ENCODE data around the gene LRRC61. TPM values are rescaled to one million over a fixed set of nuclear protein-coding genes. Genes with fewer than 3 reads are reported as not detected.

LRRC61 gene
- polyA plus RNA-seq, 1 of the 3 experiments (the other 2 are of a cell fraction) = 0.99 TPM

- no peak for TF ChIP-seq TEAD4 (IDR thresholded peaks at IDR 0.05; ENCODE audit: borderline replicate concordance, insufficient read depth)
- no peak for TF ChIP-seq RAD21 (IDR thresholded peaks at IDR 0.05; ENCODE audit: low read length)
- POLR2A ChIA-PET = interaction anchor here (0.8 kb wide), 1 partner anchor 40 kb away, joined by 4 read pairs; a partner anchor contains a TSS
- CTCF ChIA-PET = interaction anchor here (0.9 to 7.4 kb wide), 8 partner anchors 9 to 80 kb away, joined by 3 to 57 read pairs (median 3); no protein-coding TSS in a partner anchor
- Histone ChIP-seq H3K4me3 (ENCODE audit: low read depth in 2 of 2, low read length in 1 of 2) (no peak overlapping the region), H3K9ac (no peak overlapping the region), H3F3A (replicated peaks; ENCODE audit: insufficient read depth) (peaks cover 10% of the 10 kb centered on the region), H3K27me3 (ENCODE audit: insufficient read depth) (no peaks in the 10 kb centered on the region), H3K9me3 (no peaks in the 10 kb centered on the region), H3K9me2 (no peaks in the 10 kb centered on the region), H2AFZ (ENCODE audit: low read depth) (no peak overlapping the region), H3K79me2 (ENCODE audit: insufficient read depth) (peaks cover 23% of the 10 kb centered on the region), H3K27ac (ENCODE audit: low read depth in 2 of 2, low read length in 1 of 2) (no peak overlapping the region), H3K4me2 (no peak overlapping the region), H3K4me1 (ENCODE audit: control insufficient read depth in 1 of 2, insufficient read depth in 2 of 2, low read depth in 1 of 2, low read length in 1 of 2) (peaks cover 23 to 24% of the 10 kb centered on the region in 2 experiments), H4K20me1 (ENCODE audit: insufficient read depth) (no peaks in the 10 kb centered on the region), H3K36me3 (replicated peaks in 1 of 2; ENCODE audit: control insufficient read depth in 1 of 2, insufficient read depth in 2 of 2, low read length in 1 of 2) (peaks cover 0 to 6% of the 10 kb centered on the region in 2 experiments)
- 82% methylated on average over 5 of the region's 5 CpGs for WGBS (ENCODE audit: low lambda C conversion rate)
- DNase-seq = no peak
Measured at GRCh38 chr7:150365673-150366398, 42.7 kb downstream of the LRRC61 start.

GRCh38 chr7:150367677-150368095 lies 44.5 kb downstream of the LRRC61 start:
- peak overlapping the region; percentile 70 to 77 for H3K4me3 ChIP-seq (ENCODE audit: low read depth in 2 of 2, low read length in 1 of 2)
- H3K4me2 ChIP-seq = peak overlapping the region; percentile 96
- H3K36me3 ChIP-seq (replicated peaks in 1 of 2; ENCODE audit: control insufficient read depth in 1 of 2, insufficient read depth in 2 of 2, low read length in 1 of 2) = peaks cover 0 to 25% of the 10 kb centered on the region in 2 experiments
- H3K9me2 ChIP-seq = no peaks in the 10 kb centered on the region
- no peaks in the 10 kb centered on the region for H4K20me1 ChIP-seq (ENCODE audit: insufficient read depth)
- POLR2A ChIA-PET = interaction anchor here (1.3 to 3.1 kb wide), 8 partner anchors 11 to 45 kb away, joined by 3 to 43 read pairs (median 11); partner anchors contain the start of genes ACTR3C, LRRC61 and ZNF775
- H3K4me1 ChIP-seq (ENCODE audit: control insufficient read depth in 1 of 2, insufficient read depth in 2 of 2, low read depth in 1 of 2, low read length in 1 of 2) = peaks cover 23 to 26% of the 10 kb centered on the region in 2 experiments
- peak overlapping the region; percentile 100 for H2AFZ ChIP-seq (ENCODE audit: low read depth)
- CTCF ChIA-PET = interaction anchor here (0.7 to 7.4 kb wide), 7 partner anchors 11 to 644 kb away, joined by 3 to 57 read pairs (median 3); partner anchors contain the start of gene ZNF775
- H3K9me3 ChIP-seq = no peaks in the 10 kb centered on the region
- TF ChIP-seq YY1 (IDR thresholded peaks at IDR 0.05; ENCODE audit: low read depth) (no peak), TCF12 (IDR thresholded peaks at IDR 0.05) (peak; percentile 15; the same call in 1 of the 2 replicates), ELF1 (IDR thresholded peaks at IDR 0.05) (0 out of 2 replicates have a peak, but pooled peaks have one; percentile 16), FOSL2 (IDR thresholded peaks at IDR 0.05; ENCODE audit: borderline replicate concordance, low read depth) (peak; percentile 23; the same call in 1 of the 2 replicates)
- no peak for DNase-seq
- 66% methylated on average over 8 of the region's 8 CpGs for WGBS (ENCODE audit: low lambda C conversion rate)
- peaks cover 38% of the 10 kb centered on the region for H3K79me2 ChIP-seq (ENCODE audit: insufficient read depth)
- H3K27ac ChIP-seq (ENCODE audit: low read depth in 2 of 2, low read length in 1 of 2) = peak overlapping the region; percentile 72 to 96
- H3K27me3 ChIP-seq (ENCODE audit: insufficient read depth) = no peaks in the 10 kb centered on the region
- peaks cover 10% of the 10 kb centered on the region for H3F3A ChIP-seq (replicated peaks; ENCODE audit: insufficient read depth)
- peak overlapping the region; percentile 93 for H3K9ac ChIP-seq

DNA sequence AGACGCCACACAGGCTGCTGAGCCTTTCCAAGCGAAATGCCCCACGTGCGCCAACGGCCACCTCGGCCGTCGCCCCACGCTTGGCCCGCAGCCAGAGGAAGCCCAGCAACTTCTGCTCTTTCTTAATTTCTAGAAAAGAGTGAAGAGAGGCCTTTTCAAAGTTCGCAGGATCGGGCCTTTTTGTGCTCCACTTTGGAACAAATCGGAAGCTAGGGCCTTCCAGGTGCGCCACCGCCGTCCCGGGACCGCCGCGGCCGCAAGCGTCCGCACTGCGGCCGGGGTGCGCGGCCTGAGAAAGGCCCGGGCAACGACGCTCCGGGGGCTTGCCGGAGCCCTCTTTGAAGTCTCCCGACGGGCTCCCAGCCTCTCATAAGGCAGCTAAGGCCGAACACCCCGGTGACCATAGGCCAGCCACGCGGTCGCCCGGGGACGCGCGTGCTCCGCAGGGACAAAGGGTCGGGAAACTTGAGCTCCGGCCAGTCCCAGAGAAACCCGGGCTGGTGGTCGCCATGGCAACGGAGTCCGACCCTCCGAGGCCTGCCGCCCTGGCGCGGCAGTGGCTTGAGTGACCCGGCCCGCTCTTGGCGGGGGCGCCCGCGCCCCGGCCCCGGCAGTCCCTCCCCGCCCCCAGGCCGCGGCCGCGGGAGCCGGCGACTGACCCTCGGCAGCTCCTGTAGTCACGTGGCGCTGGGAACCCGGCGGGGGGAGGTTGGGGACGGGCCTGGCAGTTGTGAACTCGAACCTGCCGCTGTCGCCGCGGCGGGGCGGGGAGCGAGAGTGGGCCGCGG lies 45.1 kb downstream of the LRRC61 start, which contains the start of gene REPIN1:
REPIN1 (plus strand) TSS at position 727 of the 788 bp plus-strand sequence. CDS start 890 bp downstream, outside the sequence.
- Histone ChIP-seq H3K4me2 (peak within 1 kb of the TSS; percentile 96), H3K9me2 (no peaks in the 10 kb centered on the region), H3K4me3 (ENCODE audit: low read depth in 2 of 2, low read length in 1 of 2) (peak within 1 kb of the TSS; percentile 70 to 77), H2AFZ (ENCODE audit: low read depth) (peak within 1 kb of the TSS; percentile 100), H3K4me1 (ENCODE audit: control insufficient read depth in 1 of 2, insufficient read depth in 2 of 2, low read depth in 1 of 2, low read length in 1 of 2) (peaks cover 19 to 32% of the 10 kb centered on the region in 2 experiments), H3K9me3 (no peaks in the 10 kb centered on the region), H4K20me1 (ENCODE audit: insufficient read depth) (no peaks in the 10 kb centered on the region), H3K9ac (peak within 1 kb of the TSS; percentile 93), H3K27ac (ENCODE audit: low read depth in 2 of 2, low read length in 1 of 2) (peak within 1 kb of the TSS; percentile 72 to 96), H3K36me3 (replicated peaks in 1 of 2; ENCODE audit: control insufficient read depth in 1 of 2, insufficient read depth in 2 of 2, low read length in 1 of 2) (peaks cover 1 to 31% of the 10 kb centered on the region in 2 experiments), H3K27me3 (ENCODE audit: insufficient read depth) (no peaks in the 10 kb centered on the region), H3K79me2 (ENCODE audit: insufficient read depth) (peaks cover 42% of the 10 kb centered on the region), H3F3A (replicated peaks; ENCODE audit: insufficient read depth) (peaks cover 10% of the 10 kb centered on the region)
- ChIA-PET POLR2A (interaction anchor here (0.8 to 3.1 kb wide), 15 partner anchors 10 to 859 kb away, joined by 3 to 43 read pairs (median 4); partner anchors contain the start of genes ABCF2, ACTR3C, LRRC61 and ZNF775), CTCF (interaction anchor here (0.7 to 7.4 kb wide), 8 partner anchors 11 to 643 kb away, joined by 3 to 57 read pairs (median 4); partner anchors contain the start of genes ACTR3C, LRRC61 and ZNF775)
- DNase-seq = peak; percentile 99
- WGBS (ENCODE audit: low lambda C conversion rate) = 14% methylated on average over 36 of the region's 85 CpGs
- TF ChIP-seq TAF1 (IDR thresholded peaks at IDR 0.05; ENCODE audit: borderline replicate concordance, low read depth, low read length) (peak; percentile 84; the same call in 1 of the 2 replicates), YY1 (IDR thresholded peaks at IDR 0.05; ENCODE audit: low read depth) (peak; percentile 42; the same call in 1 of the 2 replicates), GATA2 (CRISPR knock-in tag; IDR thresholded peaks at IDR 0.05) (no peak), POLR2AphosphoS5 (IDR thresholded peaks at IDR 0.05; ENCODE audit: low read depth, low read length) (peak; percentile 64), TEAD4 (IDR thresholded peaks at IDR 0.05; ENCODE audit: borderline replicate concordance, insufficient read depth) (no peak), RFX5 (IDR thresholded peaks at IDR 0.05; ENCODE audit: low read length) (no peak), ELF1 (IDR thresholded peaks at IDR 0.05) (peak; percentile 53; the same call in 1 of the 2 replicates), IRF3 (IDR thresholded peaks at IDR 0.05; ENCODE audit: low read depth, low read length) (no peak), TCF12 (IDR thresholded peaks at IDR 0.05) (0 out of 2 replicates have a peak, but pooled peaks have one; percentile 1)
- TF ChIP-seq, protein P1, sequence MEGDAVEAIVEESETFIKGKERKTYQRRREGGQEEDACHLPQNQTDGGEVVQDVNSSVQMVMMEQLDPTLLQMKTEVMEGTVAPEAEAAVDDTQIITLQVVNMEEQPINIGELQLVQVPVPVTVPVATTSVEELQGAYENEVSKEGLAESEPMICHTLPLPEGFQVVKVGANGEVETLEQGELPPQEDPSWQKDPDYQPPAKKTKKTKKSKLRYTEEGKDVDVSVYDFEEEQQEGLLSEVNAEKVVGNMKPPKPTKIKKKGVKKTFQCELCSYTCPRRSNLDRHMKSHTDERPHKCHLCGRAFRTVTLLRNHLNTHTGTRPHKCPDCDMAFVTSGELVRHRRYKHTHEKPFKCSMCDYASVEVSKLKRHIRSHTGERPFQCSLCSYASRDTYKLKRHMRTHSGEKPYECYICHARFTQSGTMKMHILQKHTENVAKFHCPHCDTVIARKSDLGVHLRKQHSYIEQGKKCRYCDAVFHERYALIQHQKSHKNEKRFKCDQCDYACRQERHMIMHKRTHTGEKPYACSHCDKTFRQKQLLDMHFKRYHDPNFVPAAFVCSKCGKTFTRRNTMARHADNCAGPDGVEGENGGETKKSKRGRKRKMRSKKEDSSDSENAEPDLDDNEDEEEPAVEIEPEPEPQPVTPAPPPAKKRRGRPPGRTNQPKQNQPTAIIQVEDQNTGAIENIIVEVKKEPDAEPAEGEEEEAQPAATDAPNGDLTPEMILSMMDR (IDR thresholded peaks at IDR 0.05) = no peak
- TF ChIP-seq, protein P2, sequence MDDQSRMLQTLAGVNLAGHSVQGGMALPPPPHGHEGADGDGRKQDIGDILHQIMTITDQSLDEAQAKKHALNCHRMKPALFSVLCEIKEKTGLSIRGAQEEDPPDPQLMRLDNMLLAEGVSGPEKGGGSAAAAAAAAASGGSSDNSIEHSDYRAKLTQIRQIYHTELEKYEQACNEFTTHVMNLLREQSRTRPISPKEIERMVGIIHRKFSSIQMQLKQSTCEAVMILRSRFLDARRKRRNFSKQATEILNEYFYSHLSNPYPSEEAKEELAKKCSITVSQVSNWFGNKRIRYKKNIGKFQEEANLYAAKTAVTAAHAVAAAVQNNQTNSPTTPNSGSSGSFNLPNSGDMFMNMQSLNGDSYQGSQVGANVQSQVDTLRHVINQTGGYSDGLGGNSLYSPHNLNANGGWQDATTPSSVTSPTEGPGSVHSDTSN (IDR thresholded peaks at IDR 0.05) = no peak
